Testis (tissue), 2 donors: ENCODE results near the gene SRPK3.
"Not testable (repeated sequence)": the region's sequence is repeated elsewhere in the genome, so short reads cannot be mapped to it uniquely, and the experiment has no call there.

ENCODE experiments used
- CTCF ChIP-seq, 3 experiments: fragments of 450-650 bp in 2 of 3; fragments of 200-600 bp in 1 of 3; sonication (generic) in 1 of 3; IDR thresholded peaks; one replicate each; pipeline ENCODE4 v1.5.1; 2016 to 2019; ENCODE audit warnings: antibody characterized with exemption in 3 of 3, mild to moderate bottlenecking in 2 of 3, moderate library complexity in 1 of 3
- POLR2A ChIP-seq: fragments of 450-650 bp; IDR thresholded peaks from one replicate; pipeline ENCODE4 v1.6.1; 2017; ENCODE audit warnings: antibody characterized with exemption, mild to moderate bottlenecking, moderate library complexity

DNA sequence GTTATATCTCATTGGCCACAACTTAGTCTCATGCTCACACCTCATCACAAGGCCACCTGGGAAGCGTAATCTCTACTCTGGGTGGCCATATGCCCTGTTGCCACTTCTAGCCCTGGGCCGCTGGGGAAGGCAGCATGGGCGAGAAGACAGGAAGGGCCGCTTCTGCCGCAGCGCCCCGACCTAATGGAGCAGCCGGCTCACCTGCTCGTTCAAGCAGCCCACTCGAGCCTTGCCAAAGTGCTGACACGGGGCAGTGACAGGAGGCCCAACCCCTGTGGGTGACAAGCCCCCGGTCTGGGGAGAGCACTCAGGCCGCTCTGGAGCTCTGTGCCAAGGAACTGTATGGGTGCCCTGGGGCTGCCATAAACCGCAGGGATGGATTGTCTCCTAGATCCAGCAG is 38.7 kb upstream of the SRPK3 start:
- not testable (repeated sequence) for TF ChIP-seq POLR2A; CTCF (IDR thresholded peaks at IDR 0.05)
